Hematopoietic multipotent progenitor cell treated with erythropoietin and hydrocortisone succinate and interleukin-3 and kit ligand, for 4 days (in vitro differentiated cells): ENCODE data around the gene SMIM44.

Source experiments
- DNase-seq: peaks from one replicate; pipeline ENCODE4 v3.0.0-alpha.2; 2015

SMIM44 gene

DNA sequence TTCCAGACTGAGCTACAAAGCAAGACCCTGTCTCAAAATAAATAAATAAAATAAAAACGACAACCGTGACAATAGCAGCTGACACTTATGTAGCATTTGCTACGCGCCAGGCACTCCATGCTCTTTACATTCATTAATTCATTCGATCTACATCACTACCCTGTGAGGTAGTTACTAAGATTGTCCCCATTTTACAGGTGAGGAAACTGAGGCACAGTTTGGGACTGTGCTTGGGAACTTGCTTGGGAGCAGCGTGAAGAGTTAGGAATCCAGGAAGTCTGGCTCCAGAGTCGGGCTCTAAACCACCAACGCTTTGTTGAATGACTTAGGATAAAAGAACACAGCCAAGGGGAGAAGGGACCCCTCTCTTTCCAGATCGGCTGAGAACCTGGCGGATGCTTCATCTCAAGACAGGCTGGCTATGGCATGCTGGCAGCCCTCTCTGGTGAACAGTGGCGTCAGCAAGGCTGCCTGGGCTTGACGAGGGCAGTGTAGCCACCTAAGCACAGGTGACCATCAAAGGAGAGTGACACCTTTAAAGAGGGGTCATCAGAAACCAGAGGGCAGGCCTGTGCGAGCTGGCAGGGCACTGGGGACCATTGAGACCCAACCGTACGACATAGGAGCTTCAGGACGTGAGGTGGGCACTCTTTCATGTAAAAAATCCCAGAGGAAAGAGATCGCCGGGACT is 16.6 kb upstream of the SMIM44 start:
- no peak for DNase-seq

DNA sequence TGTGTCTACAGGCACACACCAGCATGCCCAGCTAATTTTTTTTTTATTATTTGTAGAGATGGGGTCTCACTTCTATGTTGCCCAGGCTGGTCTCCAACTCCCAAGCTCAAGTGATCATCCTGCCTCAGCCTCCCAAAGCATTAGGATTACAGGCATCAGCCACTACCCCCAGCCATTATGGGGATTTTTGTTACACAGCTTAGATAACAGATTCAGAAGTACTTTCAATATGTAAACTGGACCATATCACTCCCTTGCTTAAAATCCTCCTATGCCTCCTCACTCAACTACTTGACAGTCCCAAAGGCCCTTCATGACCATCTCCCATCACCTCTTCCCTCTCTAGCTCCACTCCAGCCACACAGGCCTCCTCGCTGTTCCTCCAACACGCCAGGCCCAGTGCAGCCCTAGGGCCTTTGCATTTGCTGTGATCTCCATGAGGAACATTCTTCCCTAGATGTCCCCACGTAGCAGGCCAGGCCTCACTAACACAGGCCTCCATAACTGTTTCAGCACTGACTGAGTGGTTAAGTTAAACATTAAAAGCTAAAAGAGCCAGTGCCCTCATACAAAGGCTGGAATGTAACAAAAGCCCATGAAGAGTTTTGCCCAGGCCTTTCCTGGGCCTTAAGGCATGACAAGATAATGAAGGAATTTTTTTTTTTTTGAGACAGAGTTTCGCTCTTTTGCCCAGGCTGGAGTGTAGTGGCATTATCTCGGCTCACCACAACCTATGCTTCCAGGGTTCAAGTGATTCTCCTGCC is 14.7 kb upstream of the SMIM44 start:
- DNase-seq, result no peak

DNA sequence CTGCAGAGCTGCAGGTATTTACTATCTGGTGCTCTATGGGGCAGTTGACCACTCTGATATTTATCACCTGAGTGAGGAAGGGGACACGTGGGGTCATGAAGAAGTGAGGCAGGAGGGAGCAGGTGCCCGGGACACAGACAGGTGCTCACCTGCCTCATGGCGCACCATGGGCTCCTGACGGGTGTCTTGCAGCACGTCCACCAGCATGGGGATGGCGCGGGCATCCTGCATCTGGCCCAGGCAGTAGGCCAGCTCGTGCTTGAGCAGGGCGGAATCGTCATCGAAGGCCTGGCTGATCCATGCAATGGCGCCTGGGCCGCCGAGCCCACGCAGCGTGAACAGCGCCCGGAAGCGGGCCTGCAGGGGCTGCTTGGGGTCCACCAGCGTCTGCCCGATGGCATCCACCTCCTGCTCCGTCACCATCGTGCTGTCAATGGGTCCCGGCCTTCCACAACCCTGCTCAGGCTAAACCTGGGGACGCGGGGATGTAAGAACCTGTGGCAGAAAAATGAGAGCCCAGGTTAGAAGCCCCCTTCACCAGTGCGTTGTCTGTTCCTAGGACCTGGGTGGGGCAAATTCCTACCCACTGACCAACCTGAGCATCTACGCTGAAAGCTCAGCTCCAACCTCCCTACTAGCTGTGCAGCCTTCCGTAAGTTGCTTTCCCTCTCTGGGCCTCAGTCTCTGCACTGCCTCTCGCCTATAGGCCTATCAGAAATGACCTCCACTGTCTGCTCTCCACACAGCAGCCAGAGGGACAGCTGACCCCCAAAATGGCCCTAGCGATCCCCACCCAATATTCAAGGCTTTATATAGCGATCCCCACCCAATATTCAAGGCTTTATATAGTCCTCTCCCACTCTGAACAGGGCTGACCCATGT is 13.4 kb upstream of the SMIM44 start:
- DNase-seq, result no peak

DNA sequence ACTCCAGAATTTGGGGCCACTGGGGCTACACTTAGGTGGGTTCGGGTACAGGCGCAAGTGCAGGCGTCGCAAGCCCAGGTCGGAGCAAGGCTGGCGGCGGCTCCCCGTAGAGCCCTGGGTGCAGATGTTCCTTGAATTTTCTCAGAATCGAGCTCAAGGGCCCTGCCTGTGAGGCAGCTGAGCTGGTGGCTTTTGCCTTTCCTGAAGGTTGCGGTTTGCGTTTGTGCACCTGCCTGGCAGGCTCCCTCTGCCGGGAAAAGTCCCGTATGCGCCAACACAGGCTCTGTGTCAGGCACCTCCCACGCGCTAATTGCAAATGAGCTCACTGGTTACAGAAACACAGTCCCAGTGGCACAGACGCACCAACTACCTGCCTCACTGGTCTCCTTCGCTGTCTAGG is 11.3 kb upstream of the SMIM44 start:
- no peak for DNase-seq

DNA sequence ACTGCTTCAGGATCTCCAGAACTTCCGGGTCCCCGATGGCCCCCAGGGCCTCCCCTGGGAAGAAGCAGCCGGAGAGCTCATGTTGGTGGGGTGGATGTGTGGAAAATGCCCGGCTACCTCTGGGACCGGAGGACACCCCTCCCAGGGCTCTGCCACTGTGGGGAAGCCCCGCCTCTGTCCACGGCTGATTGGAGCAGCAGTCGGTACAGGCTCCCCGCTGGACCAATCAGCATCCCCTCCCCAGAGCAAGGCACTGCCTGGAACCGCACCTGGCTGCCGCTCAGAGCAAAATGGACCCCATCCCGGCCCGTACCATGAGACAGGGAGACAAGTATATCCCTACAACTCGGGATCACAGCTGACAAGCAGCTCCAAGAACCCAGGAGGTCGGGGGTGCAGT is 10.8 kb upstream of the SMIM44 start:
- no peak for DNase-seq

DNA sequence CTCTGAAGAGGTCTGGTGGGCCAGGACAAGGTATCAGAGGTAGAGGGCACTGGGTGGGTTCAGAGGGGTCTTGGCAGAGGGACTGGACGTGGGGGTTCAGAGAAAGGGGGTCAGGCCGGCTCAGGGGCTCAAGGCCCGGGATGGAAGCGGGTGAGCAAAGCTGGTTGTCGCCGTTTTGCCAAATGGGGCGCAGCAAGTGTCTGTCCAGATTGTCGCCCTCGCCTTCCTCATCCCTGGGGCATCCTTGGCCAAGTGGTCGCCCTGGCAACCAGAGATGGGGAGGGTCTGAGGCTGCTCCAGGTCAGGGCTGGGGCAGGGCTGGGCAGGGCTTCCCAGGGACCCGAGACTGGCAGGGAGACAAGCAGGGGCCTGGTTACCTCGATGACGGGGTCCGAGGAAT is 10.4 kb upstream of the SMIM44 start:
- DNase-seq, result no peak

DNA sequence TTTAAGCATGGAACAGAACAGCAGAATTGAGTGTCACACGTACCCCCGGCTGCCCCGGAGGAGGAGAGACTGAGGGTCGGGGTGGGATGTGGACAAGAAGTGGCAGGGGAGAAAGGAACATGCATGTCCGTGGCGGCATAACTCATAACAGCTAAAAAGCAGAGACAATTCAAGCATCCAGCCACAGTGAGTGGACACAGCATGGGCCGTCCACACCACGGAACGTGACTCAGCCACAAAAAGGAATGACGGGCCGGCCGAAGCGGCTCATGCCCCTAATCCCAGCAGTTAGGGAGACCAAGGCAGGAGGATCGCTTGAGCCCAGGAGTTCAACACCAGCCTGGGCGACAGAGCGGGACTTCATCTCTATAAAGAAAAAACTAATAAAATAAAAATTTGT is 9.7 kb upstream of the SMIM44 start:
- no peak for DNase-seq

DNA sequence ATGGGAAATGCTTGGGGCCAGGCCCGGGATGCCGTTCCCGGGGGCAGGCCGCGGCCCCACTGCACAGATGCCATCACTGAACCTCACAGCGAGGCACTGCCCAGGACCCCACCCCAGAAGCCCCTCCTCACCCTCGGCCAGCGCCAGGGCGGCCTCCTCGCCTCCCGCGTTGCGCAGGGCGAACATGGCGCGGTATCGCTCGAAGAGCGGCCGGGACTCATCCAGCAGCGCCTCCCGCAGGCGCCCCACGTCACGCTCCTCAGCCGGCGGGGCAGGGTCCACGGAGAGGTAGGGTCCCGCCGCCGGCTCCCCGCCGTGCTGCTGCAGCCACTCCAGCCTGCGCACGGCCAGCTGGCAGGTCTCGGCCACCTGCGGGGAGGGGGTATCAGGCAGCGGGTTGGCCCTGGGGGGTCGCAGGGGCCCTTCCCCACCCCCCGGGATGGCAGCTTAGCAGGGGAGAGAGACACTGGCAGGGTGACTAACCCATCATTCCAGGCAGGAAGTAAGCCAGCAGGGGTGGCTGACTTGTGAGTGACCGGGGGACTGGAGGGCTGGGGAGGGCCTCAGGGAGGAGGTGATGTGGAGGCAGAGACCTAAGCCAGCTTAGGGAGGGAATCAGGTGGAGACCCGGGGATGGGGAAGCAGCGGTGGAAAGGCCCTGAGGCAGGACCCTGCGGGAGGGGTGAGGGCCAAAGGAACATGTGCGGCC is 9.0 kb upstream of the SMIM44 start:
- no peak for DNase-seq

DNA sequence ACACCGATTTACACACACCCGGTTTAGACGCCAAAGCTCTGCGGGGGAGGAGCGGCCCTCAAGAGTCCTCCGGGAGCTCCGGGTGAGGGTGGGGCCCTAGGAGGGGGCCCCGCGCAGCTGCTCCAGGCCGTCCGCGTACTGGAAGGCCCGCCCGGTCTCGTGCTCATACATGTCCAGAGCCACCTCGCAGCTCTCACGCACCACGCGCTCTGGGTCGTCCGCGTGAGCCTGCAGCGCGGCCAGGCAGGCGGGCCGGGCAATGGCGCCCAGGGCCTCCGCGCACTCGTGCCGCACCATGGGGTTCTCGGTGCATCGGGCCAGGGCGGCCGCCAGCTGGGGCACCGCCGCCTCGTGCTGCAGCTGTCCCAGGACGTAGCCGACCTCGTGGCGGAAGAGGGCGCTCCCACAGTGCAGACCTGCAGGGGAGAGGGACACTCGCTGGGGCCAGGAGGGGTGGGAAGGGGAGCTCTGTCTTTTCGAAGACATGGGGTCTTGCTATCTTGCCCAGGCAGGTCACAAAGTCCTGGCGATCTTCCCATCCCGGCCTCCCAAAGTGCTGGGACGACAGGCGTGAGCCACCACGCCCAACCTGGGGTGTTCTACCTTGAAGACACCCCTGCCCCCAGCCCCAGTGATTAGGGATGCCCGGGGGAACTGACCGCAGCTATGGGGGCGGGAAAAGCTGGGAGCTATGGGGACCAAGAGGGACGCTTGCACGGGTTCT is 8.3 kb upstream of the SMIM44 start:
- DNase-seq, result no peak

DNA sequence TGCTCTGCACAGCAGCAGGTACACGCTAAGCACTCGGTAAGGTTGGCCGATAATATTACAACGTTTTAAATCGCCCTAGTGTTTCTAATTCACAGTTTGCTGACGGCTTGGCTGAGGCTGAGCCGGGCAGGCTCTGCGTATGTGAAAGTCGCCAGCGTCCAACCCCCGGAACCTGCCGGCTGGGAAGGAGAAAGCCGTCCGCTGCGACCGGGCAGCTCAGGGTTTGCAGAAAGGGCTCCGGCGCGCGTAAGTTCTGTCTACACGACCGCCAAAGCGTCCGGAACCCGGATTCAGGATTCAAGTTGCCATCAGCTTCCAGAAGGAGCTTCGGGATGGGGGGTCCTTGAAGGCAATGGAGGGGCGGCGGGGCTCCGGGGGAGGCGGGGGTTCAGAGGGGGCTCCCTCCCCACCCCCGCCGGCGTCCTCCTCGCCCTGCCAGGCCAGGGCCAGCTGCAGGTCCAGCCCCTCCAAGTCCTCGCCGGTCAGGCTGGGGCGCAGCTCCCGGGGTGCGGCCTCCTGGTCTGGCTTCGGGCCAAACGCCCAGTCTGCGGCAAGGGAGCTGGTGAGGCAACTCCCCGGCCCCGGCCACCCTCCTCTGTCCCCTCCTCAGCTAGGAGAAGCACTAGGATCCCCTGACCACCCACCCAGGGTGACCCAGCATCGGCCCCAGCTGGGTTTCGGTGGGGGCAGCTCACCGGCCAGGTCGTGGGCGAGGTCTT is 575 bp downstream of the SMIM44 start:
- DNase-seq, result no peak

DNA sequence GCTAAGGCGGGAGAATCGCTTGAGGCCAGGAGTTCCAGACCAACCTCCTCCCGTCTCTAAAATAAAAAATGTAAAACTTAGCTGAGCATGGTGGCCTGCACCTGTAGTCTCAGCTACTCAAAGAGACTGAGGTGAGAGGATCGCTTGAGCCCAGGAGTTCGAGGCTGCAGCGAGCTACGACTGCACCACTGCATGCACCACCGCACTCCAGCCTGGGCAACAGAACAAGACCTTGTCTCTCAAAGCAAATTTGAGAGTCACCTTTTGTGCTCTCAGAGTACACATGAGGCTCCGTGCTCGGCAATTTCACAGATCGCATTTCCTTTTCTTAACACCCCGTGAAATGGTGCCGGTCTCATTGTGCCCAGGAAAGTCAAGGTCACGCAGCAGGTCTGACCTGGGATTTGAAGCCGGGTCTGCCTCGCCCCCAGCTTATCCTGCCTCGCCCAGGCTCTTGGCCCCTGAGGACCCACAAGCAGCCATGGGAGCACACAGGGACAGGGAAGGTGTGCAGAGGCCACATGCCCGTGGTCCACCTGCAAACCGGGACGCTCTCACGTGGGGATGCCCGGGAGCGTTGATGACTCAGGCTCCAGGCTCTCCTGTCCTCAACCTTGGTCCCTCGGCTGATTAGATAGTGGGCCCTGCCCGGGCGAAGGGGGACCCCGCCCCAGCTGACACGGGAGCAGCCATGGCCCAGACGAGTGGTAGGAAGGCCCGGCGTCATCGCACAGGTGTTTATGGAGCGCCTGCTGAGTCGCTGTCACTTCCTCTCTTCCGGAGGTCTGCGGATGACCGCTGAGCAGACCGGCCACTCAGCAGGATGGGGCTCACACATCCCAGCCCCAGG is 1.8 kb downstream of the SMIM44 start:
- no peak for DNase-seq

DNA sequence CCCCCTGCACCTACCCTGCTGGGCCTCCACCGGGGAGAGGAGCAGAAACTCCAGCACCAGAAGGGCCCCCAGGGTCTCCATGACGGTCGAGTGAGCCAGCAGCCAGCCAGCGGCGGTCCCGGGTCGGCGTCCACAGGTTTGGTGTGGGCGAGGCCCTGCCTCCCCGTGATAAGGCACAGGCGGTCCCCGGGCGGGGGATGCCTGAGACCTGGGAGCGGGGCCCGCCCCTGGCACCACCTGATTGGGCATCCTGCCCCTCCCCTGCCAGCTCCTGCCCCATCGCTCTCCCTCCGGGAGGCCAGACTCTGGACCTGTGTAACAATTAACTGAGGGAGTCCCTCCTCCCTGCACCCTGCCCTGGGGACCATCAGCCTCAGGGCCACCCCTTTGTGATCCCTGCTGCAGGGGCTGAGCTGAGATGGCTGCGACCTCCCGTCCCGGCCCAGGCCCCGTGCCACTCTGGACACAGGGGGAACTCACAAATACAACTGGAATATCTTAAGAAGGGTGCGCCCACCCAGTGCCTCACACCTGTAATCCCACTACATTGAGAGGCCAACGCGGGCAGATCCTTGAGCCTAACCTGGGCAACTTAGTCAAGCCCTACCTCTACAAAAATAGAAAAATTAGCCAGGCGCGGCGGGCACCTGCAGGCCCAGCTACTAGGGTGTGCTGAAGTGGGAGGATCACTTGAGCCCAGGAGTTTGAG is 2.7 kb downstream of the SMIM44 start, which contains the start of gene SMIM24:
Gene SMIM24, minus strand, starts transcription at position 143 of the 709 bp plus-strand sequence. Its CDS starts 62 bp downstream, at position 81.
- peak; percentile 25 for DNase-seq

DNA sequence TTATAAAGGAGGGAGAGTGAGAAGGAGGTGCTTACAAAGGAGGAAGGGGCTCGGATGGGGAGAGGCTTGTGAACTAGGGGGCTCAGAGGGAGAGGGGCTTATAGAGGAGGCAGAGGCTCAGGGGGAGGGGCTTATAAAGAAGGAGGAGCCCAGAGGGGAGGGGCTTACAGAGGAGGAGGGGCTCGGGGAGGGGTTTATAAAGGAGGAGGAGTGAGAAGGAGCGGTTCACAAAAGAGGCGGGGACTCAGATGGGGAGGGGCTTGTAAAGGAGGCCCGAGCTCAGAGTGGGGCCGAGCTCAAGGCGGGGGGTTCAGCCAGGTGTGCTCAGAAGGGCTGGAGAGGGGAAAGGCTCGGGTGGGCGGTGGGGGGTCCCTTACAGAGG is 3.4 kb downstream of the SMIM44 start:
- DNase-seq, result peak; percentile 75

DNA sequence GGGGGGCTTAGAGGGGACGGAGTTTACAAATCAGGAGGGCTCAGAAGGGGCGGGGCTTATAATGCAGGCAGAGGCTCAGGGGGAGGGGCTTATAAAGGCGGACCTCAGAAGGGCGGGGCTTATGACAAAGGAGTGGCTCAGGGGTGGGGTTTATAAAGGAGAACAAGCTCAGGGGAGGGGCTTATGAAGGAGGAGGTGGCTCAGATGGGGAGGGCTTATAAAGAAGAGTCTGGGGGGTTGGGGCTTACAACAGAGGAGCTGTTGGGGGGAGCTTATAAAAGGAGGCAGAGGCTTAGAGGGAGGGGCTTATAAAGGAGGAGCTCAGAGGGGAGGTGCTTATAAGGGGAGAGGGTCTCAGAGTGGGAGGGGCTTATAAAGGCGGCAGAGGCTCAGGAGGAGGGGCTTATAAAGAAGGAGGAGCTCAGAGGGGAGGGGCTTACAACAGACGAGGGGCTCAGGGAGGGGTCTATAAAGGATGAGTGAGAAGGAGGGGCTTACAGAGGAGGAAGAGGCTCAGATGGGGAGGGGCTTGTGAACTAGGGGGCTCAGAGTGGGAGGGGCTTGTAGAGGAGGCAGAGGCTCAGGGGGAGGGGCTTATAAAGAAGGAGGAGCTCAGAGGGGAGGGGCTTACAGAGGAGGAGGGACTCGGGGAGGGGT is 3.9 kb downstream of the SMIM44 start:
- peak; percentile 97 for DNase-seq

DNA sequence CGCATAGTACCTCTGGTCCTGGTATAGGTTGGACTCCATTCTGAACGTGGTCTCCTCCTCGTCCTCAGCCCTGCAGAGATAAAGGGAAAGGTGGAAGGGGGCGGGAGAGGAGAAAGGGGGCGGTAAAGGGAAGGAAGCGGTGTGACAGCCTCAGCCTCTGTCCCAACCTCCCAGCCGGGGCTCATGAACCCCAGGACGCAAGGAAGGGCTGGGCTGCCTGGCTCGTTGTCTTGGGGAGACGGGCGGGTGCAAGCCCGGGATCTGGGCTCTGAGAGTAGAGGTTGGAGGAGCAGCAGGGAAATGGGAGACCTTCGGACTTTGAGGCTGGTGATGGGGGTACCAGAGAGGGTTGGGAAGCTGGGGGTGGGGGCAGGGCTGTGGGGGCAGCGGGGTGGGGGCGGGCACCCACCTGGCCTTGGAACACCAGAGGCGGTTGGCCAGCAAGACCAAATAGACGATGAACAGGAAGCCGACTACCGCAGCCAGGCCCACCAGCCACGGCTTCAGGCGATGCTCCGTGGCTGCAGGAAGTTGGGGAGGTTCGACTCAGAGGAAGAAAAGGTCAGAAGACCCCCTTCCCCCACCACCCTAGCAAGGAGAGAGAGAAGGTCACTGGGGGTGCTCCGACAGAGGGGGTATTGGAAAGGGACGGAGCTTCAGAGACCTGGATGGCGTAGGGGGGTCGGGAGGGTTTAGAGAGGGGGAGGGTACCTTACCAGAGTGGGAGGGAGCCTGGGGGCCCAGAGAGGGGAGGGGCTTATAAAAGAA is 4.6 kb downstream of the SMIM44 start:
- DNase-seq, result peak; percentile 88

DNA sequence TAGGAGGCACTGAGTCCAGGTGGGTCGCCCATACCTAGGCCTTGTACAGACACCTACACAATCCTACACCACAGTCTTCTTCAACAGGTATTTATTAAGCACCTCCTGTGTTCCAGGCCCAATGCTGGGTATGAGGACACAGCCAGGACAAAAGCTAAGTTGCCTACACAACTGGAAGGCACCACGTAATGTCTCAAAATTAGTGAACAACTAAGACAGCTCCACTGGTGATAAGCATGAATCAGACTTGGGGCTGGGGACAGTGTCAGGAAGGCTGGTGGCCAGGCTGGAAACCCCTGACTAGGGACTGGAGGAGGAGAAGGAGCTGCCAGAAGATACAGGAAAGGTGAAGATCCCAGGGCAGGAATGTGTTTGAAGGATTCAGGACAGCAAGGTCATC is 5.3 kb downstream of the SMIM44 start:
- DNase-seq, result peak; percentile 28

DNA sequence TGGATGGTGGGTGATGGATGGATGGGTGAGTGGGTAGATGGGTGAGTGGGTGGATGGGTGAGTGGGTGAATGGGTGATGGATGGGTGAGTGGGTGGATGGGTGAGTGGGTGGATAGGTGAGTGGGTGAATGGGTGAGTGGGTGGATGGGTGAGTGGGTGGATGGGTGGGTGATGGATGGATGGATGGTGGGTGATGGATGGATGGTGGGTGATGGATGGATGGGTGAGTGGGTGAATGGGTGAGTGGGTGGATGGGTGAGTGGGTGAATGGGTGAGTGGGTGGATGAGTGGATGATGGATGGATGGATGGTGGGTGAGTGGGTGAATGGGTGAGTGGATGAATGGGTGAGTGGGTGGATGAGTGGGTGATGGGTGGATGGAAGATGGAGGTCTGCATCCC is 5.7 kb downstream of the SMIM44 start:
- no peak for DNase-seq

DNA sequence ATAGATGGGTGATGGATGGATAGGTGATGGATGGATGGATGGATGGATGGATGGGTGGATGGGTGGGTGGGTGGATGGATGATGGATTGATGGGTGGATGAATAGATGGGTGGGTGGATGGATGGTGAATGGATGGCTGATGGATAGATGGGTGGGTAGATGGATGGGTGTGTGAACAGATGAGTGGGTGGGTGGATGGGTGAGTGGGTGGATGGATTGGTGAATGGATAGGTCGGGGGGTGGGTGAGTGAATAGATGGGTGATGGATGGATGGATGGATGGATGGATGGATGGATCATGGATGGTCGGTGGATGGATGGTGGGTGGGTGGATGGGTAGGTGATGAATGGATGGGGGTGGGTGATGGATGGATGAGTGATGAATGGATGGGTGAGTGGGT is 6.4 kb downstream of the SMIM44 start:
- DNase-seq, result no peak

DNA sequence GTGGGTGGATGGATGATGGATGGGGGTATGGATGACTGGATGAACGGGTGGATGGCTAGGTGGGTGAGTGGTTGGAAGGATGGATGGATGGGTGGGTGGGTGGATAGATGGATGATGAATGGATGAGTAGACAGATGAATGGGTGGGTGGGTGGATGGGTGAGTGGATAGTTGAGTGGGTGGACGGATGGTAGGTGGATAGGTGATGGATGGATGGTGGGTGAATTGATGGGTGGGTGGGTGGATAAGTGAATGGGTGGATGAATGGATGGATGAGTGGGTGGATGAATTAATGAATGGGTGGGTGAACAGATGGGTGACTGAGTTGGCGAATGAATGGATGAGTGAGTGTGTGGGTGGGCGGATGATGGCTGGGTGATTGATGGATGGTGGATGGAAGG is 7.8 kb downstream of the SMIM44 start:
- no peak for DNase-seq
